AG09319 (cell line): ENCODE results near the gene ADM2.

Experiments used
- DNase-seq: peaks from one replicate; pipeline ENCODE4 v3.0.0-alpha.2; 2010; ENCODE audit warnings: low read depth; ENCODE audit errors: extremely low read depth
- CTCF ChIP-seq: IDR thresholded peaks from 2 replicates; pipeline ENCODE4 v1.5.1; 2011; ENCODE audit warnings: low read depth, mild to moderate bottlenecking, inconsistent platforms, low read length, moderate library complexity

ADM2 gene

DNA sequence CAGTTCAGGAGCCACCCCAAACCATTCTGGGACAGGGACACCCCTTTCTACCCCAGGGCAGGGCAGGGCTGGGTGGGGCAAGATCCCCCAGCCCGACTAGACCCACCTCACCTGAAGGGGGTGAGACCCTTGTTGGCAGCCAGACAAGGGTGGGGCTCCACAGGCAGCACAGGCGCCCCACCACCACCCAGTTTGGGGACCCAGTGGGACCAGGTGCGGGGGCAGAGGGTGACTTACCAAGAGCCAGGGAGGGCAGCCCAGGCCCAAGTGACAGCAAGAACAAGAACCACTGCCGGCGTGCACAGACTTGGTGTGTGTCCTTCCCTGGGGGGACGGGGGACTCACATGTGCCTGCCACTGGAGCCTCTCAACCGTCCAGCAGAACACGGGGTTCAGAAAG is 2.2 kb downstream of the ADM2 start:
- no peak for DNase-seq
- no peak for TF ChIP-seq CTCF

DNA sequence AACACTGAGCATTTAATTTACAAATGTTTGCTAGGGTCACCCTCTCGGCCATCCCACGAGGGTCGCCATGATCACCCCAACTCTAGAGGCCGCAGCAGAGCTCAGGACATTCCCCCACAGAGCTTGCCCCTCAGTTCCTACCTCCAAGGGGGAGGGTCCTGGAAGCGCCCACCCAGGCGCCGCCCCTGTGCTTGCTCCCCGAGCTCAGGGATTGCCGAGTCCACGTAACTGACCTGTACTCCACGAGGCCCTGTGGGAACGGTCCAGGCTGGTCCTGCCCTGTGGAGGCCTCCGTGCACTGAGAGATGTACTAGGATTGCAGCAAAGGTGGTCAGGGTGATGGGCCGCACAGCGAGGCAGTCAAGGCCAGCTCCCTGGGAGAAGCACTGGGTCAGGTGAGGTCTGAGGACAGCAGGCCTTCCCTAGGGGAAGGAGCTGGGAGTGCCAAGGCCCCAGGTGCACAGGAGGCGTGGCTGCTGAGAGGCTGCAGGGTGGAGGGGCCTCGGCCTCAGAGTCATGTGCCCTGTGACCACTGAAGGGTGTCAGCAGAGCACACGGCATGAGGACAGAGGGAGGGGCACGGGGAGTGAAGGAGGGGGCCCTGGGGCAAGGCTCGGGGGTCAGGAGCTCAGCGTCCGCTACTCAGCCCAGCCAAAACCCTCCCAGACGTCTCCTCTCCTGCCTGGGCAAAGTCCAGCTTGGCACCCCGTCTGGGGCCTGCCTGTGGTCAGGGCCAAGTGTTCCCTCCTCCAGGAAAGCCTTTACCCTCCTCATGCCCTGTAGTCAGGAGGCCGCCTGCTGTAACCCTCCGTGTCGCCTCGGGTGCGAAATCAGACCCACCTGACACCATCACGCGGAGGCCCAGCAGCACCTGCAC is 2.9 kb downstream of the ADM2 start:
- DNase-seq, result no peak
- TF ChIP-seq CTCF, result no peak

GRCh38 chr22:50485221-50486131 is 4.1 kb downstream of the ADM2 start:
- no peak for DNase-seq
- no peak for TF ChIP-seq CTCF

- TF ChIP-seq CTCF, result no peak
- DNase-seq, result no peak
These were observed 5.4 kb downstream of the ADM2 start, which contains the start of gene MIOX for GRCh38 chr22:50486561-50487289. TSS of gene MIOX (plus strand) at chr22:50486859. CDS start at chr22:50486898, 39 bp downstream.

GRCh38 chr22:50487290-50488005 is 6.1 kb downstream of the ADM2 start:
- no peak for DNase-seq
- no peak for TF ChIP-seq CTCF

GRCh38 chr22:50488006-50488677 is 6.8 kb downstream of the ADM2 start:
- no peak for TF ChIP-seq CTCF
- no peak for DNase-seq
